ENCODE data around the gene ROMO1. TPM values are rescaled to one million over a fixed set of nuclear protein-coding genes. Genes with fewer than 3 reads are reported as not detected.
"Not testable (repeated sequence)": the region's sequence is repeated elsewhere in the genome, so short reads cannot be mapped to it uniquely, and the experiment has no call there.

Gene ROMO1
- polyA plus RNA-seq, 2 donors: 335 to 517 TPM

DNA sequence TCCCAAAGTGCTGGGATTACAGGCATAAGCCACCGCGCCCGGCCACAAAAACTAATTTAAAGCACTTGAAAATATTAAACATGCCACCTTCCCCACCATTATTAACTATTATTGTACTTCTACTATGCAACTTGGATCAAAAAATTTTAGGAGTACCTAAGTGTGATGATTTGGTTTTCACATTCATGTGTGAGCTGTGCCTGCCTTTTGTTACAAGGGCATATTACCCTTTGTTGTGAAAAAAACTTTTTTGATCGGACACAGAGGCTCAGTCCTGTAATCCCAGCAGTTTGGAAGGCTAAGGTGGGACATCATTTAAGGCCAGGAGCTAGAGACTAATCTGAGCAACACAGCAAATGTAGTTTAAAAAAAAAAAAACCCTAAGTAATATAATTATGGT is 17.1 kb downstream of the ROMO1 start:
- Histone ChIP-seq H3K9me3 (ENCODE audit: control insufficient read depth in 2 of 2, insufficient read depth in 1 of 2, low read depth in 1 of 2, low read length in 1 of 2) (no peaks in the 10 kb centered on the region), H3K4me3 (ENCODE audit: low read depth in 1 of 2, low read length in 2 of 2) (no peak overlapping the region), H3K4me1 (ENCODE audit: control insufficient read depth in 2 of 2, insufficient read depth in 2 of 2, low read length in 1 of 2) (no peaks in the 10 kb centered on the region), H3K36me3 (ENCODE audit: control insufficient read depth in 2 of 2, insufficient read depth in 2 of 2, low read length in 1 of 2) (peaks cover 27 to 44% of the 10 kb centered on the region in 2 donors), H3K27ac (ENCODE audit: low read depth in 2 of 2, low read length in 1 of 2) (no peak overlapping the region), H3K27me3 (ENCODE audit: control insufficient read depth in 1 of 2, insufficient read depth in 2 of 2, low read length in 2 of 2) (no peaks in the 10 kb centered on the region)
- 94 to 96% methylated on average over 4 of the region's 4 CpGs for WGBS, 2 donors

- not testable (repeated sequence) for H3K27ac ChIP-seq (ENCODE audit: low read depth in 2 of 2, low read length in 1 of 2); H3K4me1 ChIP-seq (ENCODE audit: control insufficient read depth in 2 of 2, insufficient read depth in 2 of 2, low read length in 1 of 2); H3K9me3 ChIP-seq (ENCODE audit: control insufficient read depth in 2 of 2, insufficient read depth in 1 of 2, low read depth in 1 of 2, low read length in 1 of 2); H3K4me3 ChIP-seq (ENCODE audit: low read depth in 1 of 2, low read length in 2 of 2); H3K27me3 ChIP-seq (ENCODE audit: control insufficient read depth in 1 of 2, insufficient read depth in 2 of 2, low read length in 2 of 2)
- H3K36me3 ChIP-seq (ENCODE audit: control insufficient read depth in 2 of 2, insufficient read depth in 2 of 2, low read length in 1 of 2): peaks cover 31 to 36% of the 10 kb centered on the region in 2 donors
- WGBS, 2 donors: 84 to 85% methylated on average over 8 of the region's 8 CpGs
Measured at GRCh38 chr20:35718321-35718720, 19.1 kb downstream of the ROMO1 start.

DNA sequence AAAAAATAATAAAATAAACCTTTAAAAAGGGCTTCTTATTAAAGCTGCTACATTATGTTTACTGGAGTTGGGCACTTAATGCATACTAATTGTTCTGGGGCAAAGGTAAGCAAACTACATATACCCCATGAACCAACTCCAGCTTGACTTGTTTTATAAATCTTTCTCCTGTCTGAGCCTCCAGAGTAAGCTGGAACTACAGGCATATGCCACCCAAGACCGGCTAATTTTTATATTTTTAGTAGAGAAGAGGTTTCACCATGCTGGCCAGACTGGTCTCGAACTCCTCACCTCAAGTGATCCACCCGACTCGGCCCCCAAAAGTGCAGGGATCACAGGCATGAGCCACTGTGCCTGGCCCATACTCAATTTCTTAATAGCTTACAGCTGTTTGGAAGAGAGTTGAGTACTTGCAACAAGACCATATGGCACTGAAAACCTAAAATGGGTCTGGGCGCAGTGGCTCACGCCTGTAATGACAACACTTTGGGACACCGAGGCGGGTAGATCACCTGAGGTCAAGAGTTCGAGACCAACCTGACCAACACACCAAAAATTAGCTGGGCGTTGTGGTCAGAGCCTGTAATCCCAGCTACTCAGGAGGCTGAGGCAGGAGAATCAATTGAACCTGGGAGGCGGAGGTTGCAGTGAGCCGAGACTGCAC is 19.9 kb downstream of the ROMO1 start:
- H3K27me3 ChIP-seq (ENCODE audit: control insufficient read depth in 1 of 2, insufficient read depth in 2 of 2, low read length in 2 of 2): no peaks in the 10 kb centered on the region
- H3K27ac ChIP-seq (ENCODE audit: low read depth in 2 of 2, low read length in 1 of 2): no peak overlapping the region
- H3K36me3 ChIP-seq (ENCODE audit: control insufficient read depth in 2 of 2, insufficient read depth in 2 of 2, low read length in 1 of 2): peaks cover 28 to 37% of the 10 kb centered on the region in 2 donors
- H3K4me1 ChIP-seq (ENCODE audit: control insufficient read depth in 2 of 2, insufficient read depth in 2 of 2, low read length in 1 of 2): no peaks in the 10 kb centered on the region
- 84 to 89% methylated on average over 12 of the region's 12 CpGs for WGBS, 2 donors
- H3K9me3 ChIP-seq (ENCODE audit: control insufficient read depth in 2 of 2, insufficient read depth in 1 of 2, low read depth in 1 of 2, low read length in 1 of 2): no peaks in the 10 kb centered on the region
- H3K4me3 ChIP-seq (ENCODE audit: low read depth in 1 of 2, low read length in 2 of 2): no peak overlapping the region

DNA sequence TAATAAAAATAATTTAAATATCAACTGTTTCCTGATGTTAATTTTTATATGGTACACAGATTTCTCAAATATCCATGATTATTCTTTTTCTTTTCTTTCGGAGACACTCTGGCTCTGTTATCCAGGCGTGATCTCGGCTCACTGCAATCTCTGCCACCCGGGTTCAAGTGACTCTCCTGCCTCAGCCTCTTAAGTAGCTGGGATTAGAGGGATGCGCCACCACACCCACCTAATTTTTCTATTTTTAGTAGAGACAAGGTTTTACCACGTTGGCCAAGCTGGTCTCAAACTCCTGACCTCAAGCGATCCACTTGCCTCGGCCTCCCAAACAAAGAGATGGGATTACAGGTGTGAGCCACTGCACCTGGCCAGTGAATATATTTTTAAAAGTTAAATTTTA is 20.5 kb downstream of the ROMO1 start:
- H3K9me3 ChIP-seq (ENCODE audit: control insufficient read depth in 2 of 2, insufficient read depth in 1 of 2, low read depth in 1 of 2, low read length in 1 of 2): no peaks in the 10 kb centered on the region
- peaks cover 28 to 38% of the 10 kb centered on the region in 2 donors for H3K36me3 ChIP-seq (ENCODE audit: control insufficient read depth in 2 of 2, insufficient read depth in 2 of 2, low read length in 1 of 2)
- no peaks in the 10 kb centered on the region for H3K4me1 ChIP-seq (ENCODE audit: control insufficient read depth in 2 of 2, insufficient read depth in 2 of 2, low read length in 1 of 2)
- 67 to 68% methylated on average over 8 of the region's 8 CpGs for WGBS, 2 donors
- H3K27ac ChIP-seq (ENCODE audit: low read depth in 2 of 2, low read length in 1 of 2): no peak overlapping the region
- no peaks in the 10 kb centered on the region for H3K27me3 ChIP-seq (ENCODE audit: control insufficient read depth in 1 of 2, insufficient read depth in 2 of 2, low read length in 2 of 2)
- no peak overlapping the region for H3K4me3 ChIP-seq (ENCODE audit: low read depth in 1 of 2, low read length in 2 of 2)

DNA sequence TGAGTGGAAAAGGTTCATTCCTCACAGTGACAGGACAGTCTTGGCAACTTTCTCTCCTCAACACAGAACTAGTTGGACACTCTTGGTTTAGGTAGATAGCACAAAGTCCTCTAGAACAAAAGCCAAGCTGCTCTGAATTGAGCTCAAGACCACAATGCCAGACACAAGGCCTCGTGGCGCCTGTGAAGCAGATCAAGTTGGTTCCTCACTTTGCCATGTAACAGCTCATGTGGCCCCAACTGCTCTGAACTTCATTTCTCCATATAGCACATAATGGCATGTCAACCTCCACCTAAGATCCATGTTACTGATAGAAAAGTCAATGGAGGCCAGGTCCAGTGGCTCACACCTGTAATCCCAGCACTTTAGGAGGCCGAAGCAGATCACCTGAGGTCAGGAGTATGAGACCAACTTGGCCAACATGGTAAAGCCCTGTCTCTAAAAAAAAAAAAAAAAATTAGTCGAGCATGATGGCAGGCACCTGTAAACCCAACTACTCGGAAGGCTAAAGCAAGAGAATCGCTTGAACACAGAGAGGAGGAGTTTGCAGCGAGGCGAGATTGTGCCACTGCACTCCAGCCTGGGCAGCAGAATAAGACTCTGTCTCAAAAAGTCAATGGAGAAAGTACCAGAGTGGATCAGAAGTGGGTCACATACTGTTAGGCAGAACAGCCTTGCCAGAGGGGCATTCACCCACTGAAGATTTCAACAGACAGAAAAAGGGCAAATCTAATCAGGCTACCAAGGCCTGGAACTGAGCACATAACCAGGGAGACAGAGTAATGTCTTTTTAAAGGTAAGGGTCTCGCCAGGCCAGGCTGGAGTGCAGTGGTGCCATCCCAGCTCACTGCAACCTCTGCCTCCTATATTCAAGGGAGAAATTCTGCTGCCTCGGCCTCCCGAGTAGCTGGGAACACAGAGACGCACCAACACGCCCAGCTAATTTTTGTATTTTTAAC is 21.2 kb downstream of the ROMO1 start:
- Histone ChIP-seq H3K9me3 (ENCODE audit: control insufficient read depth in 2 of 2, insufficient read depth in 1 of 2, low read depth in 1 of 2, low read length in 1 of 2) (no peaks in the 10 kb centered on the region), H3K27ac (ENCODE audit: low read depth in 2 of 2, low read length in 1 of 2) (no peak overlapping the region), H3K4me1 (ENCODE audit: control insufficient read depth in 2 of 2, insufficient read depth in 2 of 2, low read length in 1 of 2) (no peaks in the 10 kb centered on the region), H3K27me3 (ENCODE audit: control insufficient read depth in 1 of 2, insufficient read depth in 2 of 2, low read length in 2 of 2) (no peaks in the 10 kb centered on the region), H3K4me3 (ENCODE audit: low read depth in 1 of 2, low read length in 2 of 2) (no peak overlapping the region), H3K36me3 (ENCODE audit: control insufficient read depth in 2 of 2, insufficient read depth in 2 of 2, low read length in 1 of 2) (peaks cover 23 to 37% of the 10 kb centered on the region in 2 donors)
- WGBS, 2 donors: 92 to 94% methylated on average over 13 of the region's 13 CpGs

GRCh38 chr20:35721219-35721618 is 22.0 kb downstream of the ROMO1 start:
- no peak overlapping the region for H3K4me3 ChIP-seq (ENCODE audit: low read depth in 1 of 2, low read length in 2 of 2)
- no peak overlapping the region for H3K27ac ChIP-seq (ENCODE audit: low read depth in 2 of 2, low read length in 1 of 2)
- H3K27me3 ChIP-seq (ENCODE audit: control insufficient read depth in 1 of 2, insufficient read depth in 2 of 2, low read length in 2 of 2): no peaks in the 10 kb centered on the region
- 91 to 93% methylated on average over 3 of the region's 3 CpGs for WGBS, 2 donors
- H3K9me3 ChIP-seq (ENCODE audit: control insufficient read depth in 2 of 2, insufficient read depth in 1 of 2, low read depth in 1 of 2, low read length in 1 of 2): no peaks in the 10 kb centered on the region
- H3K36me3 ChIP-seq (ENCODE audit: control insufficient read depth in 2 of 2, insufficient read depth in 2 of 2, low read length in 1 of 2): peaks cover 19 to 35% of the 10 kb centered on the region in 2 donors
- no peaks in the 10 kb centered on the region for H3K4me1 ChIP-seq (ENCODE audit: control insufficient read depth in 2 of 2, insufficient read depth in 2 of 2, low read length in 1 of 2)

DNA sequence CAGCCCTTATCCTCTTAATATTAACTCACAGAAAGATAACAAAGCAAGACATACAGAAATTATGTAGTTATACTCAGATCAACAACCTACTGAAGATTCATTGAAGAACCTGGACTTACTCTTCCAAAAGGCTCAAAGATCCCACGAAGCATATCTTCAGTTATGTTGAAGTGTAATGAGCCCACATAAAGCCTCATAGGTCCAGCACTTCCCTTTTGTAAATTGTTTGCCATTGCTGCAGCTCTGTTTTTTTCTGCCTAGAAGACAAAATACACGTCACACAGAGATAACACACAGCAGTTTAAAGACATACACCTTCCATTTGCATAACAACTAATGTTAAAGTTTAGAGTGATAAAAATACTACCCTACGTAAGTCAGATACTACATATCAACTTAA is 22.4 kb downstream of the ROMO1 start:
- Histone ChIP-seq H3K4me3 (ENCODE audit: low read depth in 1 of 2, low read length in 2 of 2) (no peak overlapping the region), H3K4me1 (ENCODE audit: control insufficient read depth in 2 of 2, insufficient read depth in 2 of 2, low read length in 1 of 2) (no peaks in the 10 kb centered on the region), H3K36me3 (ENCODE audit: control insufficient read depth in 2 of 2, insufficient read depth in 2 of 2, low read length in 1 of 2) (peaks cover 16 to 38% of the 10 kb centered on the region in 2 donors), H3K27me3 (ENCODE audit: control insufficient read depth in 1 of 2, insufficient read depth in 2 of 2, low read length in 2 of 2) (no peaks in the 10 kb centered on the region), H3K9me3 (ENCODE audit: control insufficient read depth in 2 of 2, insufficient read depth in 1 of 2, low read depth in 1 of 2, low read length in 1 of 2) (no peaks in the 10 kb centered on the region), H3K27ac (ENCODE audit: low read depth in 2 of 2, low read length in 1 of 2) (no peak overlapping the region)
- 72 to 83% methylated on average over 3 of the region's 3 CpGs for WGBS, 2 donors

- WGBS, 2 donors: 90% methylated on average over 4 of the region's 4 CpGs
- H3K36me3 ChIP-seq (ENCODE audit: control insufficient read depth in 2 of 2, insufficient read depth in 2 of 2, low read length in 1 of 2): peaks cover 18 to 36% of the 10 kb centered on the region in 2 donors
- H3K27ac ChIP-seq (ENCODE audit: low read depth in 2 of 2, low read length in 1 of 2); H3K27me3 ChIP-seq (ENCODE audit: control insufficient read depth in 1 of 2, insufficient read depth in 2 of 2, low read length in 2 of 2); H3K4me3 ChIP-seq (ENCODE audit: low read depth in 1 of 2, low read length in 2 of 2); H3K9me3 ChIP-seq (ENCODE audit: control insufficient read depth in 2 of 2, insufficient read depth in 1 of 2, low read depth in 1 of 2, low read length in 1 of 2); H3K4me1 ChIP-seq (ENCODE audit: control insufficient read depth in 2 of 2, insufficient read depth in 2 of 2, low read length in 1 of 2): not testable (repeated sequence)
Measured at GRCh38 chr20:35723275-35723639, 24.1 kb downstream of the ROMO1 start.

DNA sequence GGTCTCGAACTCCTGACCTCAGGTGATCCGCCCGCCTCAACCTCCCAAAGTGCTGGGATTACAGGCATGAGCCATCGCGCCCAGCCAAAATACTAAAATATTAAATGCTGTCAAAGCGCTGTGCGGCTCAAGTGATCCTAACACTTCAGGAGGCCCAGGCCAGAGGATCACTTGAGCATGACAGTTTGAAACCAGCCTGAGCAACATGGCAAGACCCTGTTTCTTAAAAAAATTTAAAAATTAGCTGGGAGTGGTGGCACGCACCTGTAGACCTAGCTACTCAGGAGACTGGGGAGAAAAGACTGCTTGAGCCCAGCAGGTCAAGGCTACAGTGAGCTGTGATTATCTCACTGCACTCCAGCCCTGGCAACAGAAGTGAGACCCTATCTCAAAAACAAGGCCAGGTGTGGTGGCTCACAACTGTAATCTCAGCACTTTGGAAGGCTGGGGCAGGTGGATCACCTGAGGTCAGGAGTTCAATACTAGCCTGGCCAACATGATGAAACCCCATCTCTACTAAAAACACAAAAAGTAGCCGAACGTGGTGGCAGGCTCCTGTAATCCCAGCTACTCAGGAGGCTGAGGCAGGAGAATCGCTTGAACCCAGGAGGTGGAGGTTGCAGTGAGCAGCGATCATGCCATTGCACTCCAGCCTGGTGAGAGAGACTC is 24.6 kb downstream of the ROMO1 start:
- not testable (repeated sequence) for H3K4me1 ChIP-seq (ENCODE audit: control insufficient read depth in 2 of 2, insufficient read depth in 2 of 2, low read length in 1 of 2); H3K27ac ChIP-seq (ENCODE audit: low read depth in 2 of 2, low read length in 1 of 2); H3K27me3 ChIP-seq (ENCODE audit: control insufficient read depth in 1 of 2, insufficient read depth in 2 of 2, low read length in 2 of 2); H3K9me3 ChIP-seq (ENCODE audit: control insufficient read depth in 2 of 2, insufficient read depth in 1 of 2, low read depth in 1 of 2, low read length in 1 of 2); H3K4me3 ChIP-seq (ENCODE audit: low read depth in 1 of 2, low read length in 2 of 2)
- H3K36me3 ChIP-seq (ENCODE audit: control insufficient read depth in 2 of 2, insufficient read depth in 2 of 2, low read length in 1 of 2): peaks cover 21 to 36% of the 10 kb centered on the region in 2 donors
- WGBS, 2 donors: 94 to 96% methylated on average over 12 of the region's 12 CpGs
